GM12872 (cell line): ENCODE measurements around the gene TRPM5.

Experiments used
- CTCF ChIP-seq: IDR thresholded peaks from 3 replicates; pipeline ENCODE4 v1.5.1; 2011; ENCODE audit warnings: low read depth, mild to moderate bottlenecking, low read length, moderate library complexity; ENCODE audit not compliant: insufficient read depth

The TRPM5 gene

GRCh38 chr11:2411446-2412305 is 32.6 kb downstream of the TRPM5 start:
- no peak for TF ChIP-seq CTCF

GRCh38 chr11:2410616-2411015 is 33.7 kb downstream of the TRPM5 start:
- TF ChIP-seq CTCF, result no peak

GRCh38 chr11:2409611-2410468 is 34.5 kb downstream of the TRPM5 start:
- no peak for TF ChIP-seq CTCF

GRCh38 chr11:2409126-2409525 is 35.2 kb downstream of the TRPM5 start:
- TF ChIP-seq CTCF, result no peak

- no peak for TF ChIP-seq CTCF
Observed at GRCh38 chr11:2408671-2409070, 35.6 kb downstream of the TRPM5 start.

- no peak for TF ChIP-seq CTCF
Observed at GRCh38 chr11:2406878-2407410, 37.4 kb downstream of the TRPM5 start.

- TF ChIP-seq CTCF, result no peak
Observed at GRCh38 chr11:2406451-2406850, 37.9 kb downstream of the TRPM5 start.
